GM23338 (cell line): ENCODE results near the gene LRP1B. TPM values are rescaled to one million over a fixed set of nuclear protein-coding genes. Genes with fewer than 3 reads are reported as not detected.

Source experiments
- ATAC-seq: fragments of 200-7000 bp; cut with Tn5 transposase; 3 replicates; pipeline ENCODE4 v1.9.1; 2020
- DNase-seq: peaks from one replicate; pipeline ENCODE4 v3.0.0-alpha.2; 2015; ENCODE audit warnings: low spot score
- H2AFZ ChIP-seq: fragments of 200-600 bp; sonication (generic); 2 replicates; pipeline ENCODE4 v1.8.0; 2016; ENCODE audit warnings: antibody characterized with exemption, mild to moderate bottlenecking, moderate library complexity
- H3F3A ChIP-seq: fragments of 200-600 bp; sonication (generic); replicated peaks from 2 replicates; pipeline ENCODE4 v1.8.0; 2017; ENCODE audit warnings: antibody characterized with exemption, mixed run types, low read depth
- H3K27ac ChIP-seq: fragments of 200-600 bp; sonication (generic); 2 replicates; pipeline ENCODE4 v1.6.1; 2016; ENCODE audit warnings: low read depth
- H3K27me3 ChIP-seq: fragments of 200-600 bp; sonication (generic); 2 replicates; pipeline ENCODE4 v1.8.0; 2016; ENCODE audit warnings: mild to moderate bottlenecking, mixed run types, moderate library complexity; ENCODE audit not compliant: insufficient read depth
- H3K36me3 ChIP-seq: fragments of 200-600 bp; sonication (generic); 2 replicates; pipeline ENCODE4 v1.8.0; 2016; ENCODE audit warnings: mild to moderate bottlenecking; ENCODE audit not compliant: insufficient read depth
- H3K4me1 ChIP-seq: fragments of 200-600 bp; sonication (generic); 2 replicates; pipeline ENCODE4 v1.8.0; 2016; ENCODE audit warnings: mild to moderate bottlenecking, moderate library complexity; ENCODE audit not compliant: insufficient read depth
- H3K4me2 ChIP-seq: fragments of 200-600 bp; sonication (generic); 2 replicates; pipeline ENCODE4 v1.7.1; 2017; ENCODE audit warnings: mixed run types
- H3K4me3 ChIP-seq: fragments of 200-600 bp; sonication (generic); 2 replicates; pipeline ENCODE4 v1.6.1; 2016; ENCODE audit warnings: mixed run types
- H3K79me2 ChIP-seq: fragments of 200-600 bp; sonication (generic); replicated peaks from 2 replicates; pipeline ENCODE4 v1.8.0; 2017; ENCODE audit warnings: mild to moderate bottlenecking; ENCODE audit not compliant: insufficient read depth
- H3K9me2 ChIP-seq: fragments of 200-600 bp; sonication (generic); 2 replicates; pipeline ENCODE4 v1.8.0; 2017; ENCODE audit not compliant: insufficient read depth
- H4K20me1 ChIP-seq: fragments of 200-600 bp; sonication (generic); replicated peaks from 2 replicates; pipeline ENCODE4 v1.8.0; 2017; ENCODE audit warnings: mild to moderate bottlenecking; ENCODE audit not compliant: insufficient read depth
- H3K27ac Mint-ChIP-seq: 2 replicates; pipeline ENCODE4 v1.8.0; 2020; ENCODE audit warnings: inconsistent platforms, mild to moderate bottlenecking, moderate library complexity, mixed read lengths
- H3K27me3 Mint-ChIP-seq: 3 replicates; pipeline ENCODE4 v1.8.0; 2022; ENCODE audit warnings: low read depth, mild to moderate bottlenecking, moderate library complexity, mixed read lengths, inconsistent platforms; ENCODE audit not compliant: insufficient read depth, poor library complexity
- H3K36me3 Mint-ChIP-seq: 3 replicates; pipeline ENCODE4 v1.8.0; 2021; ENCODE audit warnings: low read depth, mild to moderate bottlenecking, inconsistent platforms, moderate library complexity, mixed read lengths
- H3K4me1 Mint-ChIP-seq: 3 replicates; pipeline ENCODE4 v1.8.0; 2020; ENCODE audit warnings: mild to moderate bottlenecking, inconsistent platforms, mixed read lengths
- H3K4me3 Mint-ChIP-seq: 3 replicates; pipeline ENCODE4 v1.8.0; 2021; ENCODE audit warnings: moderate library complexity, mild to moderate bottlenecking, inconsistent platforms, mixed read lengths
- H3K9me3 Mint-ChIP-seq: 3 replicates; pipeline ENCODE4 v1.8.0; 2020; ENCODE audit warnings: moderate library complexity, mild to moderate bottlenecking, inconsistent platforms, mixed read lengths
- CTCF ChIP-seq, 2 experiments: fragments of 200-600 bp in 1 of 2; sonication (generic) in 1 of 2; conservative IDR thresholded peaks; 2 replicates each; pipeline versions ENCODE4 v1.5.1 to v1.6.1; 2016 to 2017; ENCODE audit warnings: antibody characterized with exemption in 2 of 2, low read depth in 2 of 2, mild to moderate bottlenecking in 2 of 2, moderate library complexity in 1 of 2
- EZH2 ChIP-seq: fragments of 200-600 bp; sonication (generic); IDR thresholded peaks from one replicate; pipeline ENCODE4 v1.8.0; 2017; ENCODE audit warnings: antibody characterized with exemption, mild to moderate bottlenecking, low read depth; ENCODE audit not compliant: unreplicated experiment
- EZH2phosphoT487 ChIP-seq: fragments of 200-600 bp; sonication (generic); IDR thresholded peaks from one replicate; pipeline ENCODE4 v1.8.1; 2018; ENCODE audit warnings: antibody characterized with exemption; ENCODE audit not compliant: unreplicated experiment
- JUNB ChIP-seq: IDR thresholded peaks from one replicate; pipeline ENCODE4 v1.6.1; 2016; ENCODE audit warnings: antibody characterized with exemption; ENCODE audit not compliant: unreplicated experiment
- POLR2AphosphoS5 ChIP-seq: IDR thresholded peaks from 2 replicates; pipeline ENCODE4 v1.6.1; 2016; ENCODE audit warnings: antibody characterized with exemption, low read depth
- REST ChIP-seq: IDR thresholded peaks from one replicate; pipeline ENCODE4 v1.6.1; 2018; ENCODE audit warnings: antibody characterized with exemption; ENCODE audit not compliant: unreplicated experiment
- STAT1 ChIP-seq: IDR thresholded peaks from one replicate; pipeline ENCODE4 v1.6.1; 2016; ENCODE audit warnings: antibody characterized with exemption; ENCODE audit not compliant: unreplicated experiment
- ZNF331 ChIP-seq: fragments of 250-450 bp; sonication (Bioruptor Pico); IDR thresholded peaks from 2 replicates; pipeline ENCODE4 v1.5.0; 2020; ENCODE audit warnings: low read depth, mild to moderate bottlenecking, moderate library complexity
- polyA plus RNA-seq: library from polyadenylated mRNA; unstranded; fragments of >200 nt; fragmentation: Nextera tagmentation; extraction: Ambion mirVana; gene quantifications from 2 replicates; pipeline ENCODE4 v1.2.1, GENCODE V29; 2016
- total RNA-seq: library from RNA; depleted of rRNA; stranded (reverse); fragments of >200 nt; shearing (Covaris generic); gene quantifications from 2 replicates; pipeline ENCODE4 v1.2.3, GENCODE V29; 2014

The LRP1B gene
- total and polyA plus RNA-seq, 2 experiments from 2014 or later = 0.15 to 0.97 TPM

- no peak for TF ChIP-seq REST
- TF ChIP-seq POLR2AphosphoS5 = no peak
- no peak for TF ChIP-seq ZNF331
Measured at GRCh38 chr2:141437521-141437920, 693.3 kb downstream of the LRP1B start (continued).

- H3K79me2 ChIP-seq = no peaks in the 10 kb centered on the region
- TF ChIP-seq JUNB (no peak), CTCF (conservative IDR thresholded peaks at IDR 0.05; ENCODE audit: low read depth in 2 of 2) (no peak), EZH2 (no peak)
- no peaks in the 10 kb centered on the region for H3F3A ChIP-seq
- H3K27ac ChIP-seq = no peak overlapping the region
- no peaks in the 10 kb centered on the region for H3K36me3 Mint-ChIP-seq
- H4K20me1 ChIP-seq = no peaks in the 10 kb centered on the region
- no peaks in the 10 kb centered on the region for H3K9me3 Mint-ChIP-seq
- no peaks in the 10 kb centered on the region for H3K4me1 ChIP-seq
- no peak overlapping the region for H3K4me3 ChIP-seq
- no peaks in the 10 kb centered on the region for H3K4me1 Mint-ChIP-seq
- DNase-seq (no peak), ATAC-seq (no peak)
- no peaks in the 10 kb centered on the region for H3K27me3 ChIP-seq
- H3K36me3 ChIP-seq = no peaks in the 10 kb centered on the region
- no peak overlapping the region for H3K27ac Mint-ChIP-seq
- H2AFZ ChIP-seq = no peak overlapping the region
- no peak overlapping the region for H3K4me2 ChIP-seq
- H3K4me3 Mint-ChIP-seq = no peak overlapping the region
- H3K9me2 ChIP-seq = no peaks in the 10 kb centered on the region
- no peaks in the 10 kb centered on the region for H3K27me3 Mint-ChIP-seq
Measured at GRCh38 chr2:141423124-141423523, 707.7 kb downstream of the LRP1B start.

GRCh38 chr2:141417246-141417797, 713.5 kb downstream of the LRP1B start:
- Histone ChIP-seq H3K27me3 (no peaks in the 10 kb centered on the region), H3K36me3 (no peaks in the 10 kb centered on the region), H3K9me2 (no peaks in the 10 kb centered on the region), H3K4me3 (no peak overlapping the region), H4K20me1 (no peaks in the 10 kb centered on the region), H3K79me2 (no peaks in the 10 kb centered on the region), H2AFZ (no peak overlapping the region), H3F3A (no peaks in the 10 kb centered on the region), H3K4me2 (no peak overlapping the region), H3K27ac (no peak overlapping the region), H3K4me1 (no peaks in the 10 kb centered on the region)
- Mint-ChIP-seq H3K4me3 (no peak overlapping the region), H3K9me3 (peaks cover 8% of the 10 kb centered on the region; the same call in 2 of the 3 replicates), H3K27ac (no peak overlapping the region), H3K4me1 (no peaks in the 10 kb centered on the region), H3K36me3 (peaks cover 7% of the 10 kb centered on the region; the same call in 1 of the 3 replicates), H3K27me3 (peaks cover 2% of the 10 kb centered on the region)
- no peak for TF ChIP-seq STAT1
- TF ChIP-seq CTCF (conservative IDR thresholded peaks at IDR 0.05; ENCODE audit: low read depth in 2 of 2) = no peak
- TF ChIP-seq ZNF331 = no peak
- no peak for TF ChIP-seq REST
- no peak for TF ChIP-seq EZH2
- no peak for TF ChIP-seq EZH2phosphoT487
- ATAC-seq = no peak
- no peak for DNase-seq
